ENCODE measurements around the gene SNED1. TPM values are rescaled to one million over a fixed set of nuclear protein-coding genes. Genes with fewer than 3 reads are reported as not detected.

Gene SNED1
- total and polyA plus RNA-seq, 9 of the 15 experiments (the other 6 are each of a cell fraction or from before 2014, with no cell fraction given), result 0.03 to 0.07 (median 0.05) TPM; not detected in 5

GRCh38 chr2:240952496-240953246, 45.7 kb upstream of the SNED1 start:
- Histone ChIP-seq H3K27ac (ENCODE audit: extremely low read depth, low read depth, low read length) (no peak overlapping the region), H3K79me2 (ENCODE audit: control insufficient read depth, insufficient read depth, low read length) (no peaks in the 10 kb centered on the region), H2AFZ (ENCODE audit: low read depth, low read length) (no peak overlapping the region), H3K9me3 (replicated peaks; ENCODE audit: control insufficient read depth, insufficient read depth, low read depth, low read length) (no peaks in the 10 kb centered on the region), H3K36me3 (ENCODE audit: control insufficient read depth, insufficient read depth, low read length) (no peaks in the 10 kb centered on the region), H3K4me3 (no peak overlapping the region), H3K4me2 (ENCODE audit: insufficient read depth, low read length) (no peak overlapping the region), H4K20me1 (replicated peaks; ENCODE audit: control insufficient read depth, insufficient read depth, low read length) (no peaks in the 10 kb centered on the region), H3K4me1 (replicated peaks in 1 of 2; ENCODE audit: control insufficient read depth in 2 of 2, insufficient read depth in 2 of 2, low read length in 2 of 2) (no peaks in the 10 kb centered on the region), H3K27me3 (ENCODE audit: control insufficient read depth in 2 of 2, insufficient read depth in 2 of 2, low read length in 2 of 2) (peaks cover 0 to 27% of the 10 kb centered on the region in 2 experiments; a peak in 2 of 5 replicates), H3K9me1 (ENCODE audit: control insufficient read depth, insufficient read depth, low read length) (no peaks in the 10 kb centered on the region), H3K9ac (ENCODE audit: insufficient read depth in 1 of 2, low read depth in 2 of 2, low read length in 2 of 2) (no peak overlapping the region)
- FAIRE-seq (no peak), DNase-seq (ENCODE audit: extremely low read depth in 1 of 4, low spot score in 3 of 4) (no peak), ATAC-seq (no peak)
- in situ Hi-C loops (cut with MboI) (no loop called here), intact Hi-C loops (cut with micrococcal nuclease) (no loop called here)
- CTCF ChIA-PET (ENCODE audit: low intra/inter-chr PET ratio), result no interaction called here
- POLR2A ChIA-PET, result no interaction called here
- TF ChIP-seq ZNF224 (CRISPR knock-in tag; IDR thresholded peaks at IDR 0.05), result no peak
- TF ChIP-seq MIER1 (IDR thresholded peaks at IDR 0.05; ENCODE audit: low read depth), result no peak
- no peak for TF ChIP-seq SRSF9 (IDR thresholded peaks at IDR 0.05; ENCODE audit: borderline replicate concordance, low read depth, low read length)
- no peak for TF ChIP-seq NBN (IDR thresholded peaks at IDR 0.05; ENCODE audit: low read depth)
- TF ChIP-seq NFE2L1 (tag; IDR thresholded peaks at IDR 0.05; ENCODE audit: borderline replicate concordance, low read depth), result no peak
- no peak for TF ChIP-seq ZBTB26 (CRISPR knock-in tag; IDR thresholded peaks at IDR 0.05)
- no peak for TF ChIP-seq NELFE (IDR thresholded peaks at IDR 0.05; ENCODE audit: insufficient read depth, insufficient read length)
- TF ChIP-seq ZNF431 (CRISPR knock-in tag; IDR thresholded peaks at IDR 0.05), result no peak
- TF ChIP-seq CTBP1 (IDR thresholded peaks at IDR 0.05; ENCODE audit: borderline replicate concordance), result no peak
- no peak for TF ChIP-seq ZNF263 (CRISPR knock-in tag; IDR thresholded peaks at IDR 0.05; ENCODE audit: borderline replicate concordance)
- TF ChIP-seq ZNF75A (CRISPR knock-in tag; IDR thresholded peaks at IDR 0.05), result no peak
- TF ChIP-seq CSDE1 (IDR thresholded peaks at IDR 0.05), result no peak
- no peak for TF ChIP-seq E4F1 (CRISPR knock-in tag; IDR thresholded peaks at IDR 0.05; ENCODE audit: borderline replicate concordance)
- BruUV-seq (replicated peaks), result no TSS peak
- under 1% methylated on average over 13 of the region's 14 CpGs for WGBS (ENCODE audit: insufficient coverage, low coverage, missing lambda C conversion rate)
